RWPE1 (cell line): ENCODE data around the gene NRP1.

ENCODE experiments used
- CTCF ChIA-PET: fragments of 350-600 bp; sonication (Branson Sonifier 250); formaldehyde crosslinking; extraction: SDS; loops from one replicate; lab custom pipeline; 2021; lab: Yijun Ruan, JAX
- POLR2A ChIA-PET: fragments of 400-600 bp; formaldehyde crosslinking; extraction: SDS; loops from one replicate; lab custom pipeline; 2020; ENCODE audit warnings: antibody characterized with exemption; ENCODE audit not compliant: low non-redundant PET; lab: Yijun Ruan, JAX
- DNase-seq: peaks from one replicate; pipeline ENCODE4 v3.0.0; 2012; ENCODE audit warnings: low spot score
- H3K27ac ChIP-seq: fragments of 450-650 bp; 2 replicates; pipeline ENCODE4 v1.5.1; 2017
- TF ChIP-seq, protein P1 (sequence below): fragments of 450-650 bp; conservative IDR thresholded peaks from 2 replicates; pipeline ENCODE4 v1.5.1; 2017; ENCODE audit warnings: low read depth, mild to moderate bottlenecking

Gene NRP1

DNA sequence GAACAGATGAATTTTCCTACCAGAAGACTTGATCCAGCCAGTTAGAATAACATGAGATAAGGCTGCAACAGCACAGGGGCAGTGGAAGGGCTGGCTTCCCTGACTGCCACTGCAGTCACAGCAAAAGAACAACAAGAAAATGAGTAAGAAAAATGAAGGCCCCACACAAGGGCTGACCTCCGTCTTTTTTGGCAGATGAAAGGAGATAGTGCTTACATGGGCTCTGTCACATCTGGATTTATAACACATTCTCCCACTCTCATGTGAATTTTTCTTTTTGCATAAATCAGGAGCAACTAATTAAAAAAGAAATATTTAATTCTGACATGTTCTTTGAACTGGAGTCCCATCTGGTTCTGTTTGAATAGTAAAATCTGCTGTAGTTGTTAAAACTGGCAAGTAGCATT, 99.6 kb downstream of the NRP1 start:
- ChIA-PET CTCF (interaction anchor here (0.6 kb wide), 1 partner anchor 24 kb away, joined by 3 read pairs; no protein-coding TSS in a partner anchor), POLR2A (no interaction called here)
- DNase-seq, result no peak
- H3K27ac ChIP-seq, result no peak overlapping the region
- TF ChIP-seq, protein P1, sequence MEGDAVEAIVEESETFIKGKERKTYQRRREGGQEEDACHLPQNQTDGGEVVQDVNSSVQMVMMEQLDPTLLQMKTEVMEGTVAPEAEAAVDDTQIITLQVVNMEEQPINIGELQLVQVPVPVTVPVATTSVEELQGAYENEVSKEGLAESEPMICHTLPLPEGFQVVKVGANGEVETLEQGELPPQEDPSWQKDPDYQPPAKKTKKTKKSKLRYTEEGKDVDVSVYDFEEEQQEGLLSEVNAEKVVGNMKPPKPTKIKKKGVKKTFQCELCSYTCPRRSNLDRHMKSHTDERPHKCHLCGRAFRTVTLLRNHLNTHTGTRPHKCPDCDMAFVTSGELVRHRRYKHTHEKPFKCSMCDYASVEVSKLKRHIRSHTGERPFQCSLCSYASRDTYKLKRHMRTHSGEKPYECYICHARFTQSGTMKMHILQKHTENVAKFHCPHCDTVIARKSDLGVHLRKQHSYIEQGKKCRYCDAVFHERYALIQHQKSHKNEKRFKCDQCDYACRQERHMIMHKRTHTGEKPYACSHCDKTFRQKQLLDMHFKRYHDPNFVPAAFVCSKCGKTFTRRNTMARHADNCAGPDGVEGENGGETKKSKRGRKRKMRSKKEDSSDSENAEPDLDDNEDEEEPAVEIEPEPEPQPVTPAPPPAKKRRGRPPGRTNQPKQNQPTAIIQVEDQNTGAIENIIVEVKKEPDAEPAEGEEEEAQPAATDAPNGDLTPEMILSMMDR, result no peak

DNA sequence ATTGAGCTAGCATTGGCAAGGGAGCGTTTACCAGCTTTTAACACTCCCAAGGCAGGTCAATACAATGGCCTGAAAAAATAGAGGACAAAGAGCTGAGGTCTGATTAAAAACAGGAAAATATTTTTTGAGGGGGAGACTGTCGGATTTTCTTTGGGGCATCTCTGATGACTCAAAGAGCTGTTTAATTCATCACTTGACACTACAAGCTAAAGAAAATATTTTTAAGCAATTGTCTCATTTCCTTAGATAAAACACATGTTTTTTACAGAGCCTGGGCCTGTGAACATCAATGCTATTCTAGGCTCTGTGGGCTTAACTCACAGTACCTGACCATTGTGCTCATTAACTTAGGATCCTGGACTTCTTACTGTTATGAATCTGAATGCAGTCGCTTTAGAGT, 100.8 kb downstream of the NRP1 start:
- ChIA-PET POLR2A (no interaction called here), CTCF (interaction anchor here (0.6 kb wide), 1 partner anchor 989 kb away, joined by 3 read pairs; no protein-coding TSS in a partner anchor)
- TF ChIP-seq, protein P1, result no peak
- H3K27ac ChIP-seq, result no peak overlapping the region
- no peak for DNase-seq

DNA sequence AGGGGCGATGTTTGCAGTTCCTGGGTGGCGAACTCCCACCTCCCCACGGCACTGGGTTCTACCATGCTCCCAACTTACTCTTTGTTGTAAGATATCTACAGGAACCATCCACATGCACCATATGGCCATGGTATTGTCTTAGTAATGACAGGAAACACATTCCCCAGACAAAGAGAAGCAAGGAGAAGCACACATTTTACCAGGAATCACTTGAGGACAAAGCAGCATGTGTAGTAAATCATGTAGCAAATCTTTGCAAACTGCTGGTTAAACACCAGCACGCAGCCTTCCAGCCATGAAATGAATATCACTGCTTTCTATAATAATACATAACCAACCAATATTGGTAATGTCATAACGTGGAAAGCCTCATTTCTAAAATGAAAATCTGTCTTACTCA, 101.2 kb downstream of the NRP1 start:
- POLR2A ChIA-PET, result no interaction called here

DNA sequence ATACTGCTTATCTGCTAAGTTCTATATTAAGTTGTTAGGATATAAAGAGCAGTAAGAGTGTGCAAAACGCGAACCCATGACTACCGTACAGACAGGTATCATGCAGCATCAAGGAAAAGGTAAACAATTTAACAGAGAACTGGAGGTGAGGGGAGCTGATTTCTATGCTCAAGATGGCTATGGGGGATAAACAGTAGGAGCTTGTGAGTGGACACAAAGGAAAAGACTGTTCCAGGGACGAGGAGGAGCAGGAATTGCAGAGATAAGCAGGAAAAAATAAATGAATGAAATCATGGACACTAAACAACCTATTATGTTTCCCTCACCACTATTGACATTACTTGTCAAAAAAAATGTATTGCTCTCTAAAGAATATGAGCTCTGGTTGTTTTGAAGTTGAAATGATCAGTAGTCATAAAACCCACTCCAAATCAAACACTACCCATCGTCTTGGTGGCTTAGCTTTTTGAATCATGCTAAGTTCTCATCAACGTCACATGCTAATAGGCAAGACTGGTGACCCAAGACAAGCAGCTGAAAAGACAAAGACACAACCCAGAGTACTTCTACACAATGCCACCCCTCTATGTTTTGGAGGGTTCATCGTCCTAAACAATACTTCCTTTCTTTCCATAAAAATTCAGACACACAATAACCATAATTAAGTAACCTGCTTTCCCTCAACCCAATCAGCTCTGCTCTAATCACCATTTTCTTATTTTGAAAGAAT, 102.7 kb downstream of the NRP1 start:
- ChIA-PET POLR2A (no interaction called here), CTCF (no interaction called here)
- H3K27ac ChIP-seq, result no peak overlapping the region
- DNase-seq, result no peak
- TF ChIP-seq, protein P1, result no peak

More for the DNA sequence above, 101.2 kb downstream of the NRP1 start:
- CTCF ChIA-PET, result no interaction called here
- TF ChIP-seq, protein P1, result no peak
- no peak for DNase-seq
- no peak overlapping the region for H3K27ac ChIP-seq

DNA sequence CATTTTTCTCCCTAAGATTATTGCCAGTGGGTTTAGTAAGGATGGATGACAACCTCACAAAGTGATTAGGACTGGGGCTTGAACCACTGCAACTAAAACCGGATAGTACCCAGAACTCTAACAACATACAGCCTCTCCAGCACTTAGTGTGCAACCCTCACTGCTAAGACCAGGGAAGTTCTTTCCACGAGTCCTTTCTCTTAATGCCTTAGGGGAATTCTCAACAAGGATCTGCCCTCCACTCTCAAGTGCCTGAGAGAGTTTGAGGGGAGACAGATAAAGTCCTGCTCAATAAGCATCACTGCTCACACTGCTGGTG, 104.6 kb downstream of the NRP1 start:
- CTCF ChIA-PET, result no interaction called here
- TF ChIP-seq, protein P1, result no peak
- DNase-seq, result no peak
- POLR2A ChIA-PET, result no interaction called here
- H3K27ac ChIP-seq, result no peak overlapping the region

DNA sequence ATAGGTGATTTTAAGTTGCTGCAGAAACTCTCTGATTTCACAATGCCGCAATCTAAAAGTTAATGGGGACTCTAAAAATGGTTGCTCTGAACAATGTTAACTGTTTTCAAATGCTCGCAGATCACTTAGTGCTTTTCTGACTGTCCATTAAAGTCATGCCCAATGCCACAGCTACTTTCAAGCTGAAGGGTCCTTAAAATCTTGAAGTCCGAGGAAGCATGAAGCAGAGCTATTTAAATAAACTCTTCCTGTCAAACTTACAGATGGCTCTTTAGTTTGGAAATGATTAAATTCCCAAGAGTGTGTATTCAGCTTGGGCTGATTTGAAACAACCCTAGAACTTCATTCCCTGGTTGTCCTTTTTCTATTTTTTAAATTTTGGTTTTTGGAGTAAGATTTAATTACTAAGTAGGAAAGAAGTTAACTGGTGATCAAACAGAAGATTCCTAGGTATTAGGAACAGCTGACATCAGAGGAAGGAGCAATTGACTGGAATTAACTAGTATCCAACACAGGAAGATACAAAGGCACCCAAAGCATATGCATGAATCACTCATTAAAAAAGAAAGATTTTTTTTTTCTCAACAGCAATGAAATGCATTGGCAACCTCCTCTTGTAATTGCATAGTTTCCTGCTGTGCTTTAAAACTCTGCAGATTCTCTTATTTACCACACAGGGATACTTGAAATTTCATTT, 105.1 kb downstream of the NRP1 start:
- no peak overlapping the region for H3K27ac ChIP-seq
- no peak for DNase-seq
- TF ChIP-seq, protein P1, result no peak
- ChIA-PET CTCF (interaction anchor here (0.6 kb wide), 1 partner anchor 1409 kb away, joined by 3 read pairs; no protein-coding TSS in a partner anchor), POLR2A (no interaction called here)
